ENCODE data around the gene RPSA.
A peak's percentile ranks its signal among the peaks of the same experiment; 100 is the strongest.

The RPSA gene

DNA sequence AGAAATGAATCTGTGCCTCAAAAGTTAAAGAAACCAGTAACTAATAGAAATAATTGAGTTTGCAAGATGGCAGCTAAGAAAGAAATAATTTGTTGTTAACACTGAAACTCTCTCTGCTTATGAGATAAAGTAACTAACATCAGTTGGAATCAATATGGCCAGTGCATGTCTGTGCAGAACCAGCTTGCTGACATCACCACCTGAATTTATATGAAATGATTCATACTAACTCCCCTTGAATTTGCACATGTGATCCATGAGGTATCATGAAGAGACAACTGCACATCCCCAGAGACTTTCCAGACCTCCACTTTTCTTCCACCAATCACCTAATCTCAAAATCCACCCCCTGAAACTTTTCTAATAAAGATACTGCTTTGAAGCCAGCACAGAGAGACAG, 33.7 kb upstream of the RPSA start:
- CTCF ChIA-PET = interaction anchor here (1.0 to 1.4 kb wide), 3 partner anchors 12 to 84 kb away, joined by 4 to 6 read pairs (median 4); no protein-coding TSS in a partner anchor
- DNase-seq = no peak
- POLR2A ChIA-PET = no interaction called here

DNA sequence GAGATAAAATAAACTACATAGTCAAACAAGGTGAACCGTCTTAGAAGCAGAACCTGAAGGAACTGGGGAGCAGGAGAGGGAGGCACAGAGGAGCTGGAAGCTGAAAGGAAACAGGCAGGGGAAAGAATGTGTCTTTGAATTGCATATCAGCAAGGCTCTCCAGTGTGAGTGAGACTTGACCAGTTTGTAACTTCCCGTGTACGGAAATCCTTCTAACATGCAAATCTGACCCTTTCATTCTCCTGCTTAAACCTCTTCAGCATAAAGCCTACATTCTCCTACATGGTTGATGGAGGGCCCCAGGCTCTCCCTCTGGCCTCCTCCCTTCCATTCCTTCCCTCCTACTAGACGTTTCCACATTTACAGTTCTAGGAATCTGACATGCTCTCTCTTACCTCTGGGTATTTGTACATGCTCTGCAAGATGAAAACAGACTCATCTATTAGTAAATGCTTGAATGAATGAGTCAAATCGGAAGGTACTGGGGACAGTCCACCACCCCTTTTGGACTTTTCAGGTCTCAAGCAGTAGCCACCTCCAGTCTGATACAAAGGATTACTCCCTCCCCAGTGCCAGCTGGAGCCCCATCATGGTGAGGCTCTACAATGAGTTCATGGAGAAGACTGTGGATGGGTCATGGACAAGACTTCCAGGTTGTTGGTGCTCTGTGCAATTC, 29.4 kb upstream of the RPSA start:
- no peaks in the 10 kb centered on the region for H3K9me3 ChIP-seq (ENCODE audit: control extremely low read depth in 1 of 5, control insufficient read depth in 4 of 5, insufficient read depth in 2 of 5, low read depth in 1 of 5, low read length in 4 of 5)
- no peak for DNase-seq
- no peaks in the 10 kb centered on the region for H3K36me3 ChIP-seq (ENCODE audit: control insufficient read depth in 4 of 4, insufficient read depth in 4 of 4, low read length in 3 of 4)
- H3K27me3 ChIP-seq (replicated peaks in 2 of 5; ENCODE audit: control insufficient read depth in 4 of 5, insufficient read depth in 5 of 5, low read length in 4 of 5) = no peaks in the 10 kb centered on the region
- H3K4me3 ChIP-seq (ENCODE audit: control insufficient read depth in 1 of 7, extremely low read depth in 1 of 7, insufficient read depth in 4 of 7, low read depth in 2 of 7, low read length in 6 of 7) = no peak overlapping the region
- CTCF ChIA-PET = interaction anchor here (0.9 to 6.0 kb wide), 14 partner anchors 11 to 189 kb away, joined by 3 to 41 read pairs (median 4); partner anchors contain the start of gene XIRP1
- POLR2A ChIA-PET = no interaction called here
- 15% methylated on average over 4 of the region's 5 CpGs for WGBS (ENCODE audit: insufficient coverage)
- H3K27ac ChIP-seq (ENCODE audit: insufficient read depth in 1 of 2, low read depth in 1 of 2, low read length in 2 of 2, poor library complexity in 1 of 2, severe bottlenecking in 2 of 2) = no peak overlapping the region
- H3K4me1 ChIP-seq (ENCODE audit: control extremely low read depth in 1 of 4, control insufficient read depth in 4 of 4, insufficient read depth in 4 of 4, low read length in 3 of 4) = peaks cover 0 to 12% (median under 1%) of the 10 kb centered on the region in 4 experiments

More for the DNA sequence above, 33.7 kb upstream of the RPSA start:
- Histone ChIP-seq H3K4me1 (ENCODE audit: control extremely low read depth in 1 of 4, control insufficient read depth in 4 of 4, insufficient read depth in 4 of 4, low read length in 3 of 4) (peaks cover 0 to 8% (median 0%) of the 10 kb centered on the region in 4 experiments), H3K27me3 (replicated peaks in 2 of 5; ENCODE audit: control insufficient read depth in 4 of 5, insufficient read depth in 5 of 5, low read length in 4 of 5) (no peaks in the 10 kb centered on the region), H3K27ac (ENCODE audit: insufficient read depth in 1 of 2, low read depth in 1 of 2, low read length in 2 of 2, poor library complexity in 1 of 2, severe bottlenecking in 2 of 2) (no peak overlapping the region), H3K4me3 (ENCODE audit: control insufficient read depth in 1 of 7, extremely low read depth in 1 of 7, insufficient read depth in 4 of 7, low read depth in 2 of 7, low read length in 6 of 7) (no peak overlapping the region), H3K9me3 (ENCODE audit: control extremely low read depth in 1 of 5, control insufficient read depth in 4 of 5, insufficient read depth in 2 of 5, low read depth in 1 of 5, low read length in 4 of 5) (no peaks in the 10 kb centered on the region), H3K36me3 (ENCODE audit: control insufficient read depth in 4 of 4, insufficient read depth in 4 of 4, low read length in 3 of 4) (no peaks in the 10 kb centered on the region)

DNA sequence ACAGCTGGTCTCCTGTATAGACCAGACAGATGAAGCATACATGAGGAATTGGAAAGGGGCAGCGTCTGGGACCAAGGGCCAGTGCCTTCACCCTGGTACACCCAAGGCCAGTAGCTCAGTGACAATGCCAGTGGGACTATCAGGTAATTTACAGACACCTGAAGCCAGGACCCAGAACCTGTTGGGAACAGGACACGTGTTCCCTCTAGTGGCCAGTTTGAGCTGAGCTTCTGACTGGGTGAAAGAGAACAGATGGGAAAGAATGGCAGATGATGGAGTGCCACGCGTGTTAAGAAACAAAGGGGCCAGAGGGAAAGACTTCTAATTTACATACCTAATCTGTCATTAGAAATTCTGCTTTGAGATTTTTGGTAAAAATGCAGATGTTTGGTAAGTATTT, 28.4 kb upstream of the RPSA start:
- Histone ChIP-seq H3K4me1 (ENCODE audit: control extremely low read depth in 1 of 4, control insufficient read depth in 4 of 4, insufficient read depth in 4 of 4, low read length in 3 of 4) (peaks cover 0 to 21% (median 8%) of the 10 kb centered on the region in 4 experiments), H3K27me3 (replicated peaks in 2 of 5; ENCODE audit: control insufficient read depth in 4 of 5, insufficient read depth in 5 of 5, low read length in 4 of 5) (no peaks in the 10 kb centered on the region), H3K27ac (ENCODE audit: insufficient read depth in 1 of 2, low read depth in 1 of 2, low read length in 2 of 2, poor library complexity in 1 of 2, severe bottlenecking in 2 of 2) (no peak overlapping the region), H3K9me3 (ENCODE audit: control extremely low read depth in 1 of 5, control insufficient read depth in 4 of 5, insufficient read depth in 2 of 5, low read depth in 1 of 5, low read length in 4 of 5) (no peaks in the 10 kb centered on the region), H3K4me3 (ENCODE audit: control insufficient read depth in 1 of 7, extremely low read depth in 1 of 7, insufficient read depth in 4 of 7, low read depth in 2 of 7, low read length in 6 of 7) (no peak overlapping the region), H3K36me3 (ENCODE audit: control insufficient read depth in 4 of 4, insufficient read depth in 4 of 4, low read length in 3 of 4) (no peaks in the 10 kb centered on the region)
- 44% methylated on average over 1 of the region's 4 CpGs for WGBS (ENCODE audit: insufficient coverage)
- DNase-seq = peak in 2 of 3 donors; percentile 66 to 68
- ChIA-PET CTCF (interaction anchor here (0.9 to 6.0 kb wide), 17 partner anchors 9 to 190 kb away, joined by 3 to 41 read pairs (median 5); partner anchors contain the start of gene XIRP1), POLR2A (no interaction called here)

DNA sequence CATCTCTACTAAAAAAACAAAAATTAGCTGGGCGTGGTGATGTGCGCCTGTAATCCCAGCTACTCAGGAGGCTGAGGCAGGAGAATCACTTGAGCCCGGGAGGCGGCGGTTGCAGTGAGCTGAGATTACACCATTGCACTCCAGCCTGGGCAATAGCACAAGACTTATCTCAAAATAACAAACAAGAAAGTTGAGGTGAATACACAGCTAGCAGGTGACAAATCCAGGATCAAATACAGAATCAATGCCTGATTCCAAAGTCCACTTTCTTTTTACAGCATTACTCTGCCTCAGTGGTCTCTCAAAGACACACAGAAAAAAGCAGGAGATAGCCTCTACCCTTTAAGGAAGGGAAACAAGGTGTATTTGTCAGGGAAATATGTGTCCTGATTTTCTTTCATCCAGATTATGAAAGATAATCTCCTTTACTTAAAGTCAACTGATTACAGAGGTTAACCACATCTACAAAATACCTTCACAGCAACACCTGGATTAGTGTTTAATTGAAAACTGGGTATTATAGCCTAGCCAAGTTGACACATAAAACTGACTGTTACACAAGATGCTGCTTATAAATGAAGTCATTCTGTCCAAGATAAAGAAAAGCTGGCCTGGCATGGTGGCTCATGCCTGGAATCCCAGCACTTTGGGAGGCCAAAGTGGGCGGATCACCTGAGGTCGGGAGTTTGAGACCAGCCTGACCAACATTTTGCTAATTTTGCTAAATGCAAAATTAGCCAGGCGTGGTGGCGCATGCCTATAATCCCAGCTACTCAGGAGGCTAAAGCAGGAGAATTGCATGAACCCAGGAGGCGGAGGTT, 27.4 kb upstream of the RPSA start:
- Histone ChIP-seq H3K27ac (ENCODE audit: insufficient read depth in 1 of 2, low read depth in 1 of 2, low read length in 2 of 2, poor library complexity in 1 of 2, severe bottlenecking in 2 of 2) (no peak overlapping the region), H3K36me3 (ENCODE audit: control insufficient read depth in 4 of 4, insufficient read depth in 4 of 4, low read length in 3 of 4) (no peaks in the 10 kb centered on the region), H3K4me1 (ENCODE audit: control extremely low read depth in 1 of 4, control insufficient read depth in 4 of 4, insufficient read depth in 4 of 4, low read length in 3 of 4) (peaks cover 0 to 24% (median 16%) of the 10 kb centered on the region in 4 experiments), H3K27me3 (replicated peaks in 2 of 5; ENCODE audit: control insufficient read depth in 4 of 5, insufficient read depth in 5 of 5, low read length in 4 of 5) (no peaks in the 10 kb centered on the region), H3K9me3 (ENCODE audit: control extremely low read depth in 1 of 5, control insufficient read depth in 4 of 5, insufficient read depth in 2 of 5, low read depth in 1 of 5, low read length in 4 of 5) (no peaks in the 10 kb centered on the region), H3K4me3 (ENCODE audit: control insufficient read depth in 1 of 7, extremely low read depth in 1 of 7, insufficient read depth in 4 of 7, low read depth in 2 of 7, low read length in 6 of 7) (no peak overlapping the region)
- DNase-seq = no peak
- ChIA-PET POLR2A (interaction anchor here (0.6 kb wide), 1 partner anchor 18 kb away, joined by 4 read pairs; no protein-coding TSS in a partner anchor), CTCF (interaction anchor here (0.7 to 6.0 kb wide), 12 partner anchors 7 to 191 kb away, joined by 3 to 41 read pairs (median 4); no protein-coding TSS in a partner anchor)
- 97% methylated on average over 8 of the region's 10 CpGs for WGBS (ENCODE audit: insufficient coverage)

DNA sequence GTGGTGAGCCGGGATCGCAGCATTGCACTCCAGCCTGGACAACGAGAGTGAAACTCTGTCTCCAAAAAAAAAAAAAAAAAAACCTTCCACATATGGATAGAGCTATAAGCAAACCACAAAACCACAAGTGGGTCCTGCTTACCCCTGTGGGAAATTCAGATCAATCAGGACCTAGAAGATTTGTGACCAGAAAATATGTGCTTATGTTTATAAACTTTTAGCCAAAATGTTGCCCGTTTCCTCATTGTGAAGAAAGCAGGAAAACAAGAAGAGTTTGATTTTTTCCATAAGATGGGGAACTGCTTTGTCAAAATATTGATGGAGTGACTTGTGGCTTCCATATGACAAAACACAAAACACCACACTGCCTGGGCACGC, 26.8 kb upstream of the RPSA start:
- no peak for DNase-seq
- 78% methylated on average over 2 of the region's 5 CpGs for WGBS (ENCODE audit: insufficient coverage)
- no peaks in the 10 kb centered on the region for H3K36me3 ChIP-seq (ENCODE audit: control insufficient read depth in 4 of 4, insufficient read depth in 4 of 4, low read length in 3 of 4)
- POLR2A ChIA-PET = interaction anchor here (0.6 kb wide), 1 partner anchor 19 kb away, joined by 4 read pairs; no protein-coding TSS in a partner anchor
- CTCF ChIA-PET = interaction anchor here (0.7 to 6.0 kb wide), 4 partner anchors 28 to 119 kb away, joined by 3 to 41 read pairs (median 10); no protein-coding TSS in a partner anchor
- no peaks in the 10 kb centered on the region for H3K27me3 ChIP-seq (replicated peaks in 2 of 5; ENCODE audit: control insufficient read depth in 4 of 5, insufficient read depth in 5 of 5, low read length in 4 of 5)
- H3K4me3 ChIP-seq (ENCODE audit: control insufficient read depth in 1 of 7, extremely low read depth in 1 of 7, insufficient read depth in 4 of 7, low read depth in 2 of 7, low read length in 6 of 7) = no peak overlapping the region
- no peaks in the 10 kb centered on the region for H3K9me3 ChIP-seq (ENCODE audit: control extremely low read depth in 1 of 5, control insufficient read depth in 4 of 5, insufficient read depth in 2 of 5, low read depth in 1 of 5, low read length in 4 of 5)
- H3K4me1 ChIP-seq (ENCODE audit: control extremely low read depth in 1 of 4, control insufficient read depth in 4 of 4, insufficient read depth in 4 of 4, low read length in 3 of 4) = peaks cover 0 to 29% (median 21%) of the 10 kb centered on the region in 4 experiments
- no peak overlapping the region for H3K27ac ChIP-seq (ENCODE audit: insufficient read depth in 1 of 2, low read depth in 1 of 2, low read length in 2 of 2, poor library complexity in 1 of 2, severe bottlenecking in 2 of 2)

DNA sequence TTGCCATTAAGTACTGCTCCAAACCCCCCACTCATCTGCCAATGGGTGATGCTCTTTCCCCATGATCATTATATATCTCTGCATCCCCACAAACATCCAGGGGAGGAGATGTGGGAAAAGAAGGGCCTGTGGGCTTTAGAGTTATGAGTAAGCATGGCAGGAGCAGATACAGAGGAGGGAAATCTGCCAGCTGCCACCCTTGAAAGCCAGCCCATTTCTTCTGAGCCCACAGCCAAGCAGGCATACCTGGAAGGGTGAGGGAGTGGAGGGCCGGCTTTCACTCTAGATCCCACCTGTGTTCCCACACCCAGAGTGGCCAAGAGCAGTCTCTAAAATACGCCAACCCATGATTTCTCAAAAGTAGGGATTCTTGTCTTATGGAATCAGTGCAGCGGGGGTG, 25.1 kb upstream of the RPSA start:
- no peaks in the 10 kb centered on the region for H3K27me3 ChIP-seq (replicated peaks in 2 of 5; ENCODE audit: control insufficient read depth in 4 of 5, insufficient read depth in 5 of 5, low read length in 4 of 5)
- WGBS (ENCODE audit: insufficient coverage) = 100% methylated on average over 1 of the region's 3 CpGs
- CTCF ChIA-PET = interaction anchor here (6.0 kb wide), 1 partner anchor 90 kb away, joined by 41 read pairs; no protein-coding TSS in a partner anchor

More for the DNA sequence above, 25.1 kb upstream of the RPSA start:
- H3K9me3 ChIP-seq (ENCODE audit: control extremely low read depth in 1 of 5, control insufficient read depth in 4 of 5, insufficient read depth in 2 of 5, low read depth in 1 of 5, low read length in 4 of 5) = no peaks in the 10 kb centered on the region
- H3K4me1 ChIP-seq (ENCODE audit: control extremely low read depth in 1 of 4, control insufficient read depth in 4 of 4, insufficient read depth in 4 of 4, low read length in 3 of 4) = peaks cover 0 to 40% (median 29%) of the 10 kb centered on the region in 4 experiments
- POLR2A ChIA-PET = no interaction called here
- H3K36me3 ChIP-seq (ENCODE audit: control insufficient read depth in 4 of 4, insufficient read depth in 4 of 4, low read length in 3 of 4) = peaks cover 0 to 5% (median 0%) of the 10 kb centered on the region in 4 experiments
- H3K4me3 ChIP-seq (ENCODE audit: control insufficient read depth in 1 of 7, extremely low read depth in 1 of 7, insufficient read depth in 4 of 7, low read depth in 2 of 7, low read length in 6 of 7) = no peak overlapping the region
- DNase-seq = no peak
- H3K27ac ChIP-seq (ENCODE audit: insufficient read depth in 1 of 2, low read depth in 1 of 2, low read length in 2 of 2, poor library complexity in 1 of 2, severe bottlenecking in 2 of 2) = no peak overlapping the region
